SU-DHL-6 (cell line): ENCODE results near the gene STAB1.

Source experiments
- H2AFZ ChIP-seq: fragments of 200-600 bp; sonication (generic); 2 replicates; pipeline ENCODE4 v1.6.1; 2014; ENCODE audit warnings: low read depth, mild to moderate bottlenecking, moderate library complexity, mixed read lengths, antibody characterized with exemption, low read length; ENCODE audit not compliant: severe bottlenecking
- H3F3A ChIP-seq: fragments of 200-600 bp; shearing (Covaris generic); 2 replicates; pipeline ENCODE4 v1.6.0; 2016; ENCODE audit warnings: antibody characterized with exemption, mild to moderate bottlenecking; ENCODE audit not compliant: insufficient read depth
- H3K27ac ChIP-seq: fragments of 200-600 bp; sonication (generic); 2 replicates; pipeline ENCODE4 v1.5.1; 2016; ENCODE audit warnings: low read depth, mild to moderate bottlenecking, low read length, moderate library complexity, mixed read lengths
- H3K27me3 ChIP-seq: fragments of 200-600 bp; sonication (generic), shearing (Covaris generic); 2 replicates; pipeline ENCODE4 v1.6.0; 2014; ENCODE audit warnings: mild to moderate bottlenecking, low read length
- H3K36me3 ChIP-seq: fragments of 200-600 bp; sonication (generic); 2 replicates; pipeline ENCODE4 v1.6.1; 2014; ENCODE audit warnings: mild to moderate bottlenecking, low read length, mixed read lengths
- H3K4me2 ChIP-seq: fragments of 300-600, 200-600 bp; shearing (Covaris generic), sonication (generic); 2 replicates; pipeline ENCODE4 v1.6.0; 2014; ENCODE audit warnings: low read length, low read depth, mild to moderate bottlenecking; ENCODE audit not compliant: poor library complexity, severe bottlenecking
- H3K4me3 ChIP-seq: fragments of 200-600 bp; sonication (generic); 2 replicates; pipeline ENCODE4 v1.5.1; 2014; ENCODE audit warnings: antibody characterized with exemption, low read length, mild to moderate bottlenecking, mixed read lengths; ENCODE audit not compliant: insufficient read depth, poor library complexity, severe bottlenecking
- H3K79me2 ChIP-seq: fragments of 200-600 bp; sonication (generic); 2 replicates; pipeline ENCODE4 v1.6.1; 2014; ENCODE audit warnings: mild to moderate bottlenecking, low read length, moderate library complexity; ENCODE audit not compliant: insufficient read depth
- H3K9ac ChIP-seq: fragments of 200-600 bp; sonication (generic); 2 replicates; pipeline ENCODE4 v1.7.0; 2014; ENCODE audit warnings: mild to moderate bottlenecking, low read length
- H3K9me2 ChIP-seq: fragments of 200-600 bp; sonication (generic); replicated peaks from 2 replicates; pipeline ENCODE4 v1.6.1; 2014; ENCODE audit warnings: low read length; ENCODE audit not compliant: insufficient read depth
- H3K9me3 ChIP-seq: fragments of 200-600 bp; sonication (generic); 2 replicates; pipeline ENCODE4 v1.6.1; 2014; ENCODE audit warnings: low read length, mixed read lengths; ENCODE audit not compliant: insufficient read depth
- H4K20me1 ChIP-seq: fragments of 200-600 bp; sonication (generic); 2 replicates; pipeline ENCODE4 v1.6.1; 2014; ENCODE audit warnings: low read depth, mild to moderate bottlenecking, antibody characterized with exemption, low read length, moderate library complexity, mixed read lengths
- CTCF ChIP-seq: fragments of 200-600 bp; sonication (generic); IDR thresholded peaks from one replicate; pipeline ENCODE4 v1.5.1; 2017; ENCODE audit warnings: antibody characterized with exemption, mild to moderate bottlenecking, low read length, moderate library complexity; ENCODE audit not compliant: insufficient read depth, poor library complexity, severe bottlenecking
- EZH2phosphoT487 ChIP-seq: fragments of 200-600 bp; sonication (generic), shearing (Covaris generic); conservative IDR thresholded peaks from 2 replicates; pipeline ENCODE4 v1.6.1; 2018; ENCODE audit warnings: mild to moderate bottlenecking, antibody characterized with exemption, low read length, moderate library complexity, mixed read lengths

Gene STAB1

GRCh38 chr3:52523386-52524257 lies 28.5 kb downstream of the STAB1 start:
- Histone ChIP-seq H3K36me3 (peaks cover 4% of the 10 kb centered on the region; the same call in 1 of the 2 replicates), H3F3A (no peaks in the 10 kb centered on the region), H2AFZ (no peak overlapping the region), H3K27me3 (no peaks in the 10 kb centered on the region), H3K9me2 (no peaks in the 10 kb centered on the region), H3K79me2 (no peaks in the 10 kb centered on the region), H3K4me3 (no peak overlapping the region), H3K9me3 (no peaks in the 10 kb centered on the region), H3K9ac (no peak overlapping the region), H3K27ac (no peak overlapping the region), H3K4me2 (no peak overlapping the region), H4K20me1 (no peaks in the 10 kb centered on the region)
- TF ChIP-seq CTCF (no peak), EZH2phosphoT487 (no peak)

- H3K27ac ChIP-seq = no peak overlapping the region
- H3K27me3 ChIP-seq = no peaks in the 10 kb centered on the region
- peaks cover 4% of the 10 kb centered on the region; the same call in 1 of the 2 replicates for H3K36me3 ChIP-seq
- H3K9ac ChIP-seq = no peak overlapping the region
- no peaks in the 10 kb centered on the region for H3K79me2 ChIP-seq
- no peak for TF ChIP-seq EZH2phosphoT487
- no peak for TF ChIP-seq CTCF
- H3K4me3 ChIP-seq = no peak overlapping the region
- H3K9me2 ChIP-seq = no peaks in the 10 kb centered on the region
- H3K4me2 ChIP-seq = no peak overlapping the region
- no peaks in the 10 kb centered on the region for H4K20me1 ChIP-seq
- H2AFZ ChIP-seq = no peak overlapping the region
- no peaks in the 10 kb centered on the region for H3K9me3 ChIP-seq
- no peaks in the 10 kb centered on the region for H3F3A ChIP-seq
Observed at GRCh38 chr3:52524258-52524751, 29.2 kb downstream of the STAB1 start.

DNA sequence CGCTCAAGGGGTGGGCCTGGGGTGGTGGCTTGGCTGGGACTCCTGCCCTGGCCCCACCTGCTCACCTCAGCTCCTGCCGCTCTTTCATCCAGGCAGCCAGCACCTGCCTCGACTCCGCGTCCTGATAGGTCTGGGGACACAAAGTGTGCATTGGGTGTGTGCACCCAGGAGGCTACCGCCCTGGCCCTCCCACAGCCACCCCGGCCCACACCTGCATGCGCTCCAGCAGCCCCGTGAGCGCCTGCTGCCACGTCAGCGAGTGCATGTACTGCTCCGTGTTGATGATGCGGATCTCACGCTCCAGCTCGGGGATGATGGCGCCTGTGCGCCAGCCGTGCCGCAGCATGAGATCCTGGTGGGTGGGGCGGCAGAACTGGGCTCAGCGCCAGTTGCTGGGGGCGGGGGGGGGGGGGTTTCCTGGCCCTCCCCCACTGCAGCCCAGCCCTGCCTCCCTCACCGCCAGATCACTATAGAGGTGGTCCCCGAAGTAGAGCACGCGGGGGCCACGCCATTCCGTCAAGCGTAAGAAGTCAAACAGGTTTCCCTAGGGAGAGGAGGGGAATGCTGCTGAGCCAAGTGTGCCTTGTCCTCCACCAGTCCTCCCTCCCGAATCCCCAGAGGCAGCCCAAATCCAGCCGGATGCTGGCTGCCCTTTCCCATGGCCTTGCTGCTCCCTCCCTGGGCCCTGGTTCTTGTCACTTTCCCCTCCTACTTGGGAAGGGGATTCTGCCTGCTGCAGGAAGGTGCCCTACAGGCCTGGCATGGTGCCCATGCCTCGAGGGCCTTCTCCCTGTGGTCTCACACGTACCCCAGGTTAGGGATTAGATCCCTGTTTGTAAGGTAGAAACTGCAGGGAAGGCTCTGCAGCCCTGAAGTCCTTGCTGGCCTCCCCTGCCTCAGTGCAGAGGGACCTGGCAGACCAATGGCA lies 29.9 kb downstream of the STAB1 start:
- Histone ChIP-seq H3K27me3 (no peaks in the 10 kb centered on the region), H3K4me3 (no peak overlapping the region), H2AFZ (no peak overlapping the region), H3K9me2 (no peaks in the 10 kb centered on the region), H3F3A (no peaks in the 10 kb centered on the region), H3K4me2 (no peak overlapping the region), H3K9ac (no peak overlapping the region), H3K9me3 (no peaks in the 10 kb centered on the region), H3K36me3 (peaks cover 4% of the 10 kb centered on the region; the same call in 1 of the 2 replicates), H3K79me2 (peaks cover 7% of the 10 kb centered on the region), H4K20me1 (no peaks in the 10 kb centered on the region), H3K27ac (no peak overlapping the region)
- no peak for TF ChIP-seq EZH2phosphoT487
- no peak for TF ChIP-seq CTCF
